ENCODE data around the gene ZNF248.
"Not testable (repeated sequence)": the region's sequence is repeated elsewhere in the genome, so short reads cannot be mapped to it uniquely, and the experiment has no call there.

The ZNF248 gene

DNA sequence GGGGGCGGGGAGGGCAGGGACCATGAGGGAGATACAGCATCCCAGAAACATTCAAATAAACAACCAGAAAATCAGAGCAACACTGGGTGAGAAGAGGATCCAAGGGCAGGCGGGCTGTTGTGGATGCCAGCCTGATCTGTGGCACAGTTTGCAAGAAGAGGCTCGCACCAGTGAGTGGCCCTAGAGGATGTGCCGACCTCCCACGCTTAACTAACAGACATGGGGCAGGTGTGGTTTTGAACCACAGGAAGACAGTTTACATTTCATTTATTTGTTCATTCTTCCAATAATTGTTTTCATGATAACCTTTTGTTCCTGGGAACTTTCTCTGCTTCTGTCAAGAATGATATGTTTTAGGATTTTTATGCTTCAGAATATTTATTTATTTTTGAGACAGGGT, 115.6 kb downstream of the ZNF248 start:
- no peak for DNase-seq (ENCODE audit: low spot score)

DNA sequence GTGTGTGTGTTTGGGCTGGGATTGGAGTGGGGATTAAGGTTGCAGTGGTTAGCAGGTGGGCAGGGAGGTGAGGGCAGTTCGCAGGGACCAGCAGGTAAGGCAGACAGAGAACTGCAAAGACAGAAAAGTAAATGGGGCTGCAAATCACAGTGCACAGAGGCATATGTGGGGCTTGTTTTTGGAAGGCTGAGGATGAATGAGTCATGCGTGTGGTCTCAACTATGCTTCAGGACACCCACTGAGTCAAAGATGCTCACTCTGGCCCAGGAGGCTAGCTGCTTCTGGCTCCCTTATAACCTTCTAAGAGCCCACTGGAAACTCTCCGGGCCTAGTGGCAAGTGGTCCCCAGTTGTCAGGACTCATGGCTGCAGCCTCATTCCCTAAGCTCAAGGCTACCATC, 118.2 kb downstream of the ZNF248 start:
- no peak for DNase-seq (ENCODE audit: low spot score)

DNA sequence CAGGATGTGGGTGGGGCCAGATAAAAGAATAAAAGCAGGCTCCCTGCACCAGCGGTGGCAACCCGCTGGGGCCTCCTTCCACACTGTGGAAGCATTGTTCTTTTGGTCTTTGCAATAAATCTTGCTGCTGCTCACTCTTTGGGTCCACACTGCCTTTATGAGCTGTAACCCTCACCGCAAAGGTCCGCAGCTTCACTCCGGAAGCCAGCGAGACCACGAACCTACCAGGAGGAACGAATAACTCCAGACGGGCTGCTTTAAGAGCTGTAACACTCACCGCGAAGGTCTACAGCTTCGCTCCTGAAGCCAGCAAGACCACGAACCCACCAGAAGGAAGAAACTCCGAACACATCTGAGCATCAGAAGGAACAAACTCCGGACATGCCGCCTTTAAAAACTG, 119.2 kb downstream of the ZNF248 start:
- DNase-seq (ENCODE audit: low spot score): not testable (repeated sequence)

DNA sequence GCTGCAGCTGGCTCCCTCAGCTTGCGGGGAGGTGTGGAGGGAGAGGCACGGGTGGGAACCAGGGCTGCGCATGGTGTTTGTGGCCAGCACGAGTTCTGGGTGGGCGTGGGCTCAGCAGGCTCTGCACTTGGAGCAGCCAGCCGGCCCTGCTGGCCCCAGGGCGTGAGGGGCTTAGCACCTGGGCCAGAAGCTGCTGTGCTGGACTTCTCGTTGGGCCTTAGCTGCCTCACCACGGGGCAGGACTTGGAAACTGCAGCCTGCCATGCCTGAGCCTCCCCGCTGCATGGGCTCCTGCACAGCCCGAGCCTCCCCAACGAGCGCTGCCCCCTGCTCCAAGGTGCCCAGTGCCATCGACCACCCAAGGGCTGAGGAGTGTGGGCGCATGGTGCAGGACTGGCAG, 120.1 kb downstream of the ZNF248 start:
- DNase-seq (ENCODE audit: low spot score): no peak

DNA sequence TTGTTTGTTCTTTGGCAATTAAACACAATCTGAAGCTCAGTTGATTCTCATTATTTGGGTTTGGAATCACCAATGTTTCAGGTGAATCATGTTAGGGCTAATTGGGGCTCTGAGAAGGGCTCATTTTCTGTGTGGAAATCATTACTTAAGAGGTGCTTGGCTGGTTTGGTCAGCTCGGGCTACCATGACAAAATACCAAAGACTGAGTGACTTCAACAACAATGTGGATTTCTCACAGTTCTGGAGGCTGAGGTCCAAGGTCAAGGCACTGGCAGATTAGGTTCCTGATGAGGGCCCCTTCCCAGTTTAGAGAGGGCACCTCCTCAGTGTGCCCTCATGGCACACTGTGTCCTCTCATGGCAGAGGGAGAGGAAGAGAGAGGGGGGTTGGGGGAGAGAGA, 121.3 kb downstream of the ZNF248 start:
- no peak for DNase-seq (ENCODE audit: low spot score)

DNA sequence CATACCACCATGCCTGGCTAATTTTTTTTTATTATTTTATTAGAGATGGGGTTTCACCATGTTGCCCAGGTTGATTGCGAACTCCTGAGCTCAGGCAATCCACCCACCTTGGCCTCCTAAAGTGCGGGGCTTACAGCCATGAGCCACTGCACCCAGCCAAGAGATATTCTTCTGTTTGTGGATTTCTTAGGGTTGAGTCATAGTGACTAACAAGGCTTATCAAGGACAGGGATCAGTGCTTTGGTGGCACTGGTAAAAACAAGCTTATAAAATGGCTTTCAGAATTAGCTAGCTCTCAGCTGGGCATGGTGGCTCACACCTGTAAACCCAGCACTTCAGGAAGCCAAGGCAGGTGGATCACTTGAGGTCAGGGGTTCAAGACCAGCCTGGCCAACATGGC, 122.4 kb downstream of the ZNF248 start:
- DNase-seq (ENCODE audit: low spot score): no peak
